ENCODE results near the gene RPAP2.
"Not testable (repeated sequence)": the region's sequence is repeated elsewhere in the genome, so short reads cannot be mapped to it uniquely, and the experiment has no call there.

Gene RPAP2

DNA sequence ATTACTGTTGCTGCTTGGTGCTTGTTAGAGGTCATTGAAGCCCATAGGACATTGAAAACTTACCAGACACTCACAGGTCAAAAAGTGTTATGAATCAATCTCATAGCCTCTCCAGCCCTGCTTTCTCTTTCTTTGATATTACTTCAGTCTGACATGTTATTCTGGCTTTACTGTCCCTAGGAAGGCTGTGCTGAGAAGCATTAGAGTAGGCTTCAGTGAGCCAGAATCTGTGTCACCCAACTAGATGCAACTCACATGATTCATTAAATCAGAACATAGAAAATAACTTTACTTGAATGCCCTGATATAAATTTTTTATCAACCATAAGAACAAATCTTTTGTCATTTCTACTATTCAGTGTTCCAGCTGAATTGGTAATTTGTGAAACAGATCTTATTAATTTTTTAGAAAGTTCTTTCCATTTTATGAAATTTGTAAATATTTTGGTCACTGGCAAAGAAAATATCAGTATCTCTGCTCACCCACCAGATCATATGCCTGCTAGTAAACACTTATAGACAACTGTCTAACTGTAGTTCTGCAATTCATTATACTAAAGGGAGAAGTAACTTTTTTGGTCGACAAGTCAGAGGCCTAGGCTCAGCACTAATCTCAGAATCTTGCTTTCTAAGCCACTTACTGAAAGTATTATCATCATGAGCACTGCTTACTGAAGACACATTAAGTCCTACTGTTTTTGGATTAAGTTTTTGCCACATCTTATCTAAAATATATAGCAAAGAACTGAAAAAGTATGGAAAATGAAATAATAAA is 48.2 kb downstream of the RPAP2 start:
- Mint-ChIP-seq H3K4me1 (no peaks in the 10 kb centered on the region), H3K27me3 (ENCODE audit: low read depth, poor library complexity) (no peaks in the 10 kb centered on the region), H3K36me3 (ENCODE audit: low read depth) (peaks cover 36% of the 10 kb centered on the region), H3K27ac (no peak overlapping the region), H3K9me3 (peaks cover 6% of the 10 kb centered on the region), H3K4me3 (no peak overlapping the region)
- TF ChIP-seq CTCF (IDR thresholded peaks at IDR 0.05), result no peak
- DNase-seq, result no peak

DNA sequence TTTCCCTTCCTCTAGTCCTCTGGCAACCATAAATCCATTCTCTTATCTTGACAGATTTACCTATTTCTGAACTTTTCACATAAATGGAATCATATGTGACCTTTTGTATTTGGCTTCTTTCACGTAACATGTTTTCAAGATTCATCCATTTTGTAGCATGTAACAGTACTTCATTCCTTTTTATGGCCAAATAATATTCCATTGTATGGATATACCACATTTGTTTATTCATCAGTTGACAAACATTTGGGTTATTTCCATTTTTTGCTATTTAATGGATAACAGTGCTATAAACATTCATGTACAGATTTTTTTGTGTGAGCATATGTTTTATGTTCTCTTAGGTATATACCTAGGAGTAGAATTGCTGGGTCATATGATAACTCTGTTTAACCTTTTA is 54.0 kb downstream of the RPAP2 start:
- TF ChIP-seq CTCF (IDR thresholded peaks at IDR 0.05), result no peak
- Mint-ChIP-seq H3K4me3 (no peak overlapping the region), H3K27me3 (ENCODE audit: low read depth, poor library complexity) (no peaks in the 10 kb centered on the region), H3K9me3 (peaks cover 15% of the 10 kb centered on the region), H3K36me3 (ENCODE audit: low read depth) (peaks cover 69% of the 10 kb centered on the region), H3K4me1 (no peaks in the 10 kb centered on the region), H3K27ac (no peak overlapping the region)
- no peak for DNase-seq

- Mint-ChIP-seq H3K36me3 (ENCODE audit: low read depth) (peaks cover 73% of the 10 kb centered on the region), H3K9me3 (peaks cover 15% of the 10 kb centered on the region), H3K4me1 (no peaks in the 10 kb centered on the region), H3K27me3 (ENCODE audit: low read depth, poor library complexity) (no peaks in the 10 kb centered on the region), H3K4me3 (no peak overlapping the region), H3K27ac (no peak overlapping the region)
- no peak for DNase-seq
- TF ChIP-seq CTCF (IDR thresholded peaks at IDR 0.05), result no peak
Observed at GRCh38 chr1:92354259-92354658, 55.4 kb downstream of the RPAP2 start.

GRCh38 chr1:92356956-92357355 is 58.1 kb downstream of the RPAP2 start:
- Mint-ChIP-seq H3K9me3 (peaks cover 11% of the 10 kb centered on the region), H3K36me3 (ENCODE audit: low read depth) (peaks cover 66% of the 10 kb centered on the region)
- no peak for DNase-seq

GRCh38 chr1:92359382-92359781 is 60.5 kb downstream of the RPAP2 start:
- not testable (repeated sequence) for H3K4me3 Mint-ChIP-seq; H3K4me1 Mint-ChIP-seq; H3K27me3 Mint-ChIP-seq (ENCODE audit: low read depth, poor library complexity); H3K9me3 Mint-ChIP-seq; DNase-seq; H3K27ac Mint-ChIP-seq
- H3K36me3 Mint-ChIP-seq (ENCODE audit: low read depth), result peaks cover 56% of the 10 kb centered on the region

More at GRCh38 chr1:92356956-92357355, 58.1 kb downstream of the RPAP2 start:
- no peaks in the 10 kb centered on the region for H3K27me3 Mint-ChIP-seq (ENCODE audit: low read depth, poor library complexity)
- TF ChIP-seq CTCF (IDR thresholded peaks at IDR 0.05), result no peak
- no peak overlapping the region for H3K27ac Mint-ChIP-seq
- H3K4me1 Mint-ChIP-seq, result no peaks in the 10 kb centered on the region
- H3K4me3 Mint-ChIP-seq, result no peak overlapping the region

GRCh38 chr1:92359986-92360385 is 61.1 kb downstream of the RPAP2 start:
- Mint-ChIP-seq H3K9me3 (no peaks in the 10 kb centered on the region), H3K27me3 (ENCODE audit: low read depth, poor library complexity) (no peaks in the 10 kb centered on the region), H3K36me3 (ENCODE audit: low read depth) (peaks cover 62% of the 10 kb centered on the region), H3K4me1 (no peaks in the 10 kb centered on the region), H3K27ac (no peak overlapping the region), H3K4me3 (no peak overlapping the region)
- no peak for TF ChIP-seq CTCF (IDR thresholded peaks at IDR 0.05)
- no peak for DNase-seq
